K562 (cell line): ENCODE data around the gene USP16. TPM values are rescaled to one million over a fixed set of nuclear protein-coding genes. Genes with fewer than 3 reads are reported as not detected.

Experiments used
- FOS ChIP-seq: IDR thresholded peaks from 3 replicates; pipeline ENCODE4 v1.6.1; 2011; ENCODE audit not compliant: insufficient read length; ENCODE audit errors: extremely low read depth
- GATAD2B ChIP-seq: fragments of 450-650 bp; IDR thresholded peaks from 2 replicates; pipeline ENCODE4 v1.6.1; 2017; ENCODE audit warnings: mild to moderate bottlenecking, borderline replicate concordance
- GTF2A2 ChIP-seq: IDR thresholded peaks from 2 replicates; pipeline ENCODE4 v1.6.1; 2016; ENCODE audit warnings: mild to moderate bottlenecking, missing genetic modification characterization, missing compliant biosample characterization
- HSF4 ChIP-seq: fragments of 250-450 bp; sonication (Bioruptor Pico); IDR thresholded peaks from 2 replicates; pipeline ENCODE4 v2.1.2; 2022; ENCODE audit warnings: mild to moderate bottlenecking, moderate library complexity, borderline replicate concordance
- POLR2G ChIP-seq: fragments of 200-400 bp; formaldehyde crosslinking; IDR thresholded peaks from 2 replicates; pipeline ENCODE4 v1.6.1; 2017; ENCODE audit warnings: low read depth, mild to moderate bottlenecking, antibody characterized with exemption, low read length, moderate library complexity
- RBM22 ChIP-seq: fragments of 200-400 bp; formaldehyde crosslinking; IDR thresholded peaks from 2 replicates; pipeline ENCODE4 v1.6.1; 2018; ENCODE audit warnings: low read length, low read depth; ENCODE audit not compliant: poor library complexity, severe bottlenecking
- RBM34 ChIP-seq: fragments of 200-400 bp; formaldehyde crosslinking; IDR thresholded peaks from 2 replicates; pipeline ENCODE4 v1.6.1; 2018; ENCODE audit warnings: low read length, borderline replicate concordance; ENCODE audit not compliant: insufficient read depth
- SAP30 ChIP-seq: fragments of 200-600 bp; sonication (generic); IDR thresholded peaks from 2 replicates; pipeline ENCODE4 v1.6.1; 2012; ENCODE audit warnings: borderline replicate concordance, low read depth, mild to moderate bottlenecking, moderate library complexity, low read length, control low read depth, inconsistent platforms; ENCODE audit not compliant: insufficient read depth, poor library complexity, severe bottlenecking
- SMAD3 ChIP-seq: fragments of 450-650 bp; formaldehyde crosslinking; conservative IDR thresholded peaks from 2 replicates; pipeline ENCODE4 v1.4.0; 2020; ENCODE audit warnings: mild to moderate bottlenecking
- SMARCC2 ChIP-seq: fragments of 450-650 bp; IDR thresholded peaks from 2 replicates; pipeline ENCODE4 v1.6.1; 2017; ENCODE audit warnings: antibody characterized with exemption, moderate library complexity, mild to moderate bottlenecking, low read depth
- SREBF1 ChIP-seq: fragments of 150-350 bp; IDR thresholded peaks from 2 replicates; pipeline ENCODE4 v1.6.1; 2014; ENCODE audit warnings: antibody characterized with exemption, low read depth, low read length, borderline replicate concordance
- ZFP1 ChIP-seq: fragments of 450-650 bp; formaldehyde crosslinking; IDR thresholded peaks from 2 replicates; pipeline ENCODE4 v1.4.0; 2020; ENCODE audit warnings: mild to moderate bottlenecking, mixed read lengths
- ZKSCAN3 ChIP-seq: fragments of 250-450 bp; sonication (Bioruptor Pico); IDR thresholded peaks from 2 replicates; pipeline ENCODE4 v1.4.0; 2020
- ZNF224 ChIP-seq: sonication (generic); formaldehyde crosslinking; IDR thresholded peaks from 2 replicates; pipeline ENCODE4 v1.8.0; 2022; ENCODE audit warnings: mild to moderate bottlenecking, missing genetic modification reagents
- ZNF436 ChIP-seq: fragments of 250-450, 450-650 bp; sonication (Bioruptor Pico); formaldehyde crosslinking; IDR thresholded peaks from 2 replicates; pipeline ENCODE4 v1.7.0; 2020; ENCODE audit warnings: mild to moderate bottlenecking
- ZSCAN32 ChIP-seq: fragments of 450-650 bp; formaldehyde crosslinking; IDR thresholded peaks from 2 replicates; pipeline ENCODE4 v1.4.0; 2020; ENCODE audit warnings: mild to moderate bottlenecking, moderate library complexity
- polyA plus RNA-seq, 8 experiments: library from polyadenylated mRNA; depleted of rRNA in 4 of 8; stranded (reverse) in 5 of 8; unstranded in 3 of 8; fragments of >200 nt; fragmentation: Nextera tagmentation in 2 of 8; fragmentation: Illumina TruSeq in 1 of 8; extraction: Ambion mirVana in 2 of 8; extraction: Trizol in 1 of 8; gene quantifications; 2 replicates each; pipeline versions ENCODE4 v1.2.1 to v1.2.3, GENCODE V29; 2011 to 2014; ENCODE audit warnings: inconsistent platforms in 1 of 8, missing spikeins in 1 of 8
- total RNA-seq, 7 experiments: library from RNA; depleted of rRNA in 6 of 7; stranded (reverse); fragments of >200 nt in 6 of 7; fragmentation: Illumina TruSeq in 2 of 7; extraction: Trizol in 2 of 7; gene quantifications; 2 replicates each; pipeline versions ENCODE4 v1.2.1 to v1.2.3, GENCODE V29; 2011 to 2021; ENCODE audit warnings: low replicate concordance in 1 of 7
- TF ChIP-seq, protein P1 (sequence below), 2 experiments: fragments of 450-650 bp; IDR thresholded peaks; 2 replicates each; pipeline ENCODE4 v1.6.1; 2016
- TF ChIP-seq, protein P2 (sequence below): fragments of 250-450 bp; sonication (Bioruptor Pico); IDR thresholded peaks from 2 replicates; pipeline ENCODE4 v1.4.0; 2020; ENCODE audit warnings: mild to moderate bottlenecking, moderate library complexity, borderline replicate concordance
- TF ChIP-seq, protein P3 (sequence below): sonication (generic); formaldehyde crosslinking; IDR thresholded peaks from 2 replicates; pipeline ENCODE4 v1.8.0; 2022; ENCODE audit warnings: mild to moderate bottlenecking, missing genetic modification reagents
- TF ChIP-seq, protein P4 (sequence below): fragments of 250-450 bp; sonication (Bioruptor Pico); IDR thresholded peaks from 2 replicates; pipeline ENCODE4 v1.5.0; 2020; ENCODE audit warnings: mild to moderate bottlenecking, borderline replicate concordance

Gene USP16
- total and polyA plus RNA-seq, 9 of the 15 experiments (the other 6 are each of a cell fraction or from before 2014, with no cell fraction given) = 38.4 to 90.9 (median 62.8) TPM

DNA sequence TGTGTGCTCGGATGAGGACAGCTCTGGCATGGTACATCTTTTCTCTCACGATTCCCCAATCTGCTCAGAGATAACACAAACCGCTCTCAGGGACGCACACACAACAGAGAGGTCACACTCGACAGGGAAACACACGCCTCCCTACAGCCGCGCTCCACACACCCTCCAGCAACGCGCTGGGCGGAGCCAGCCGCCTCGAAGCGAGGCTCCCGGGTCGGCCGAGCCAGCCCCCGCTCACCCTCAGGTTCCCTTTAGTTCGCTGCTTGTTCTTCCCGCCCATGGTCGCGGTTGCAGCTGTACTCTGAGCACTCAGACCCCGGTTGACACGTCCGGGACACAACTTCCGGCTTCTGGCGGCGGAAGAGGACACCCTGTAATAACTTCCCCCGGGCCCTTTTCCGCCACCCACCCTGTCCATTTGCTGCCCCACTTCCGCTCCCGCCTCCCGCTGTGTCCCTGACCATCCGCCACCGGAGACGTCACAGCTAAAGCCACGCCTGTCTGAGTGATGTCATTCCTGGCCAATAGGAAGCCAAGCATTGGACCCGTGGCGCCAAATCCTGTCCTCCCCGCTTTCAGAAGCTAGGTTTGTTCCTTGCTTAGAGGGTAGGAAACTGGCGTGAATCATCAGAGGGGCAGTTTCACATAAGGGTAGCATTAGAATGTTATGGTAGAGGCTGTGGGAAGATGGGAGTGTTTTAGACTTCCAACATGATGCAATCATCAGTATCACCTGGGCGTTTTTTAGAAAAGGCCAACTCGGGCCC is 31.8 kb upstream of the USP16 start, which contains the start of gene LTN1 (continued):
- TF ChIP-seq HSF4 (CRISPR knock-in tag) = no peak
- TF ChIP-seq RBM22 = no peak
- peak; percentile 90 for TF ChIP-seq FOS
- TF ChIP-seq, protein P1, sequence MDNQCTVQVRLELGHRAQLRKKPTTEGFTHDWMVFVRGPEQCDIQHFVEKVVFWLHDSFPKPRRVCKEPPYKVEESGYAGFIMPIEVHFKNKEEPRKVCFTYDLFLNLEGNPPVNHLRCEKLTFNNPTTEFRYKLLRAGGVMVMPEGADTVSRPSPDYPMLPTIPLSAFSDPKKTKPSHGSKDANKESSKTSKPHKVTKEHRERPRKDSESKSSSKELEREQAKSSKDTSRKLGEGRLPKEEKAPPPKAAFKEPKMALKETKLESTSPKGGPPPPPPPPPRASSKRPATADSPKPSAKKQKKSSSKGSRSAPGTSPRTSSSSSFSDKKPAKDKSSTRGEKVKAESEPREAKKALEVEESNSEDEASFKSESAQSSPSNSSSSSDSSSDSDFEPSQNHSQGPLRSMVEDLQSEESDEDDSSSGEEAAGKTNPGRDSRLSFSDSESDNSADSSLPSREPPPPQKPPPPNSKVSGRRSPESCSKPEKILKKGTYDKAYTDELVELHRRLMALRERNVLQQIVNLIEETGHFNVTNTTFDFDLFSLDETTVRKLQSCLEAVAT (IDR thresholded peaks at IDR 0.05) = peak; percentile 59 to 64
- TF ChIP-seq ZSCAN32 (CRISPR knock-in tag) = peak; percentile 89
- TF ChIP-seq, protein P2, sequence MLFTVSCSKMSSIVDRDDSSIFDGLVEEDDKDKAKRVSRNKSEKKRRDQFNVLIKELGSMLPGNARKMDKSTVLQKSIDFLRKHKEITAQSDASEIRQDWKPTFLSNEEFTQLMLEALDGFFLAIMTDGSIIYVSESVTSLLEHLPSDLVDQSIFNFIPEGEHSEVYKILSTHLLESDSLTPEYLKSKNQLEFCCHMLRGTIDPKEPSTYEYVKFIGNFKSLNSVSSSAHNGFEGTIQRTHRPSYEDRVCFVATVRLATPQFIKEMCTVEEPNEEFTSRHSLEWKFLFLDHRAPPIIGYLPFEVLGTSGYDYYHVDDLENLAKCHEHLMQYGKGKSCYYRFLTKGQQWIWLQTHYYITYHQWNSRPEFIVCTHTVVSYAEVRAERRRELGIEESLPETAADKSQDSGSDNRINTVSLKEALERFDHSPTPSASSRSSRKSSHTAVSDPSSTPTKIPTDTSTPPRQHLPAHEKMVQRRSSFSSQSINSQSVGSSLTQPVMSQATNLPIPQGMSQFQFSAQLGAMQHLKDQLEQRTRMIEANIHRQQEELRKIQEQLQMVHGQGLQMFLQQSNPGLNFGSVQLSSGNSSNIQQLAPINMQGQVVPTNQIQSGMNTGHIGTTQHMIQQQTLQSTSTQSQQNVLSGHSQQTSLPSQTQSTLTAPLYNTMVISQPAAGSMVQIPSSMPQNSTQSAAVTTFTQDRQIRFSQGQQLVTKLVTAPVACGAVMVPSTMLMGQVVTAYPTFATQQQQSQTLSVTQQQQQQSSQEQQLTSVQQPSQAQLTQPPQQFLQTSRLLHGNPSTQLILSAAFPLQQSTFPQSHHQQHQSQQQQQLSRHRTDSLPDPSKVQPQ = no peak
- no peak for TF ChIP-seq GTF2A2
- TF ChIP-seq, protein P3, sequence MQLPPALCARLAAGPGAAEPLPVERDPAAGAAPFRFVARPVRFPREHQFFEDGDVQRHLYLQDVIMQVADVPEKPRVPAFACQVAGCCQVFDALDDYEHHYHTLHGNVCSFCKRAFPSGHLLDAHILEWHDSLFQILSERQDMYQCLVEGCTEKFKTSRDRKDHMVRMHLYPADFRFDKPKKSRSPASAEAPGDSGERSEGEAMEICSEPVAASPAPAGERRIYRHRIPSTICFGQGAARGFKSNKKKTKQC (CRISPR knock-in tag) = peak; percentile 75; the same call in 1 of the 2 replicates
- no peak for TF ChIP-seq ZNF224 (CRISPR knock-in tag)
- TF ChIP-seq GATAD2B = no peak
- 0 out of 2 replicates have a peak, but pooled peaks have one; percentile 11 for TF ChIP-seq SMAD3 (CRISPR knock-in tag)
- TF ChIP-seq POLR2G = peak; percentile 94
- TF ChIP-seq, protein P4, sequence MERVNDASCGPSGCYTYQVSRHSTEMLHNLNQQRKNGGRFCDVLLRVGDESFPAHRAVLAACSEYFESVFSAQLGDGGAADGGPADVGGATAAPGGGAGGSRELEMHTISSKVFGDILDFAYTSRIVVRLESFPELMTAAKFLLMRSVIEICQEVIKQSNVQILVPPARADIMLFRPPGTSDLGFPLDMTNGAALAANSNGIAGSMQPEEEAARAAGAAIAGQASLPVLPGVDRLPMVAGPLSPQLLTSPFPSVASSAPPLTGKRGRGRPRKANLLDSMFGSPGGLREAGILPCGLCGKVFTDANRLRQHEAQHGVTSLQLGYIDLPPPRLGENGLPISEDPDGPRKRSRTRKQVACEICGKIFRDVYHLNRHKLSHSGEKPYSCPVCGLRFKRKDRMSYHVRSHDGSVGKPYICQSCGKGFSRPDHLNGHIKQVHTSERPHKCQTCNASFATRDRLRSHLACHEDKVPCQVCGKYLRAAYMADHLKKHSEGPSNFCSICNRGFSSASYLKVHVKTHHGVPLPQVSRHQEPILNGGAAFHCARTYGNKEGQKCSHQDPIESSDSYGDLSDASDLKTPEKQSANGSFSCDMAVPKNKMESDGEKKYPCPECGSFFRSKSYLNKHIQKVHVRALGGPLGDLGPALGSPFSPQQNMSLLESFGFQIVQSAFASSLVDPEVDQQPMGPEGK (CRISPR knock-in tag) = peak; percentile 58; the same call in 1 of the 2 replicates
- no peak for TF ChIP-seq SREBF1
- TF ChIP-seq SMARCC2 = no peak; the same call in 1 of the 2 replicates
- TF ChIP-seq RBM34 = no peak
- no peak for TF ChIP-seq ZKSCAN3 (CRISPR knock-in tag)
- 0 out of 2 replicates have a peak, but pooled peaks have one; percentile 24 for TF ChIP-seq ZNF436 (CRISPR knock-in tag)
- no peak for TF ChIP-seq ZFP1 (CRISPR knock-in tag)
- peak; percentile 96 for TF ChIP-seq SAP30
